ENCODE results near the gene IL16.

DNA sequence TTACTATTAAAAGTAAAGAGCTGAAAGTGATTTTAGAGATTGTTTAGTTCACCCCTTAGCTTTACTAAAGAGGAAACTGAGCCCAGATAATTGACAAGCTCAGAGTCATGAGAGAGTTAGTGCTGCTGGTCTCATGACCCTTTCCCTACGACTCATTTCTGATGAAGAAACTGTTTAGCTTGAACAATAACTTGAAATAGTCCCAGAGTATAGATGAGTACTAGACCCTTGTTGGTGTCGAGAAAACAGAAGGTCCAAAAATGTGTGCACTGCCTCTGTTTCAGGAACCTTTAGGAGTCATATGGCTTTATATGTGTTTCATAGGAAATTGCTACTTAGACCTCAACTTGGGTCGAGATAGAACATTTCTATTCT lies 58.2 kb downstream of the IL16 start:
- TF ChIP-seq, protein P1, sequence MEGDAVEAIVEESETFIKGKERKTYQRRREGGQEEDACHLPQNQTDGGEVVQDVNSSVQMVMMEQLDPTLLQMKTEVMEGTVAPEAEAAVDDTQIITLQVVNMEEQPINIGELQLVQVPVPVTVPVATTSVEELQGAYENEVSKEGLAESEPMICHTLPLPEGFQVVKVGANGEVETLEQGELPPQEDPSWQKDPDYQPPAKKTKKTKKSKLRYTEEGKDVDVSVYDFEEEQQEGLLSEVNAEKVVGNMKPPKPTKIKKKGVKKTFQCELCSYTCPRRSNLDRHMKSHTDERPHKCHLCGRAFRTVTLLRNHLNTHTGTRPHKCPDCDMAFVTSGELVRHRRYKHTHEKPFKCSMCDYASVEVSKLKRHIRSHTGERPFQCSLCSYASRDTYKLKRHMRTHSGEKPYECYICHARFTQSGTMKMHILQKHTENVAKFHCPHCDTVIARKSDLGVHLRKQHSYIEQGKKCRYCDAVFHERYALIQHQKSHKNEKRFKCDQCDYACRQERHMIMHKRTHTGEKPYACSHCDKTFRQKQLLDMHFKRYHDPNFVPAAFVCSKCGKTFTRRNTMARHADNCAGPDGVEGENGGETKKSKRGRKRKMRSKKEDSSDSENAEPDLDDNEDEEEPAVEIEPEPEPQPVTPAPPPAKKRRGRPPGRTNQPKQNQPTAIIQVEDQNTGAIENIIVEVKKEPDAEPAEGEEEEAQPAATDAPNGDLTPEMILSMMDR (IDR thresholded peaks at IDR 0.05) = no peak
- no peak for TF ChIP-seq POLR2A (IDR thresholded peaks at IDR 0.05)
